Muscle layer of colon (tissue), 2 donors: ENCODE results near the gene CNDP1.

Experiments
- H3K27ac ChIP-seq: one replicate; pipeline ENCODE4 v1.7.0; 2013; ENCODE audit warnings: low read depth, mild to moderate bottlenecking, low read length, moderate library complexity
- H3K27me3 ChIP-seq, 2 donors: one replicate each; pipeline ENCODE4 v1.7.0; 2013; ENCODE audit warnings: low read length in 2 of 2, mild to moderate bottlenecking in 2 of 2; ENCODE audit not compliant: insufficient read depth in 2 of 2, control insufficient read depth in 1 of 2
- H3K36me3 ChIP-seq: one replicate; pipeline ENCODE4 v1.7.0; 2013; ENCODE audit warnings: mild to moderate bottlenecking, low read length; ENCODE audit not compliant: insufficient read depth
- H3K4me1 ChIP-seq: one replicate; pipeline ENCODE4 v1.7.0; 2013; ENCODE audit warnings: mild to moderate bottlenecking, low read length; ENCODE audit not compliant: insufficient read depth
- H3K4me3 ChIP-seq, 2 donors: one replicate each; pipeline ENCODE4 v1.7.0; 2013; ENCODE audit warnings: low read length in 2 of 2, low read depth in 1 of 2, mild to moderate bottlenecking in 1 of 2, moderate library complexity in 1 of 2
- H3K9ac ChIP-seq: one replicate; pipeline ENCODE4 v1.7.0; 2013; ENCODE audit warnings: low read length
- H3K9me3 ChIP-seq: one replicate; pipeline ENCODE4 v1.7.0; 2013; ENCODE audit warnings: mild to moderate bottlenecking, low read length
- donor health status: abdominal sarcoma.
- donor health status: Adenocarcinoma of cecum.

The CNDP1 gene

DNA sequence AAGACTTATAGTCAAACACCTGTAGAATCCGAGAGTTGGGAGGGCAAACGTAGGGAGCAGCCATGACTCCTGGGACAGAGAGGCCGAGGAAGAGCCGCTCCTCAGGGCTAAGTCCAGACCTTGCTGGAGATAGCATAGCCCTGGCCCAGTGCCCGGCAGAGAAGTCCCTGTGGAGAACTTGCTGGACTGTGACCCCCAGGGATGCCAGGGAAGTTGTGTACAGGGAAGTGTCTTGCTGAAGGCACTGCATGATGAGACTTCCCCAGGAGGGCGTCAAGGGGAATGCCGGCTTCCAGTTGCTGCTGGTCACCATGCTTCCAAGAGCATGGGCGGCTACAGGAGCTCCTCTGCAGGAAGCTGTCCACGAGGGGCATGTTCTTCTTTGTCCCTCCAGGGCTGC is 8.6 kb upstream of the CNDP1 start:
- H3K27ac ChIP-seq = no peak overlapping the region
- peaks cover 18% of the 10 kb centered on the region for H3K4me1 ChIP-seq
- no peaks in the 10 kb centered on the region for H3K27me3 ChIP-seq
- no peak overlapping the region for H3K4me3 ChIP-seq
- H3K9ac ChIP-seq = no peak overlapping the region
- H3K9me3 ChIP-seq = no peaks in the 10 kb centered on the region
- peaks cover 8% of the 10 kb centered on the region for H3K36me3 ChIP-seq

GRCh38 chr18:74526488-74526887 is 7.8 kb upstream of the CNDP1 start:
- peaks cover 6% of the 10 kb centered on the region for H3K36me3 ChIP-seq
- no peaks in the 10 kb centered on the region for H3K9me3 ChIP-seq
- H3K4me3 ChIP-seq = no peak overlapping the region
- H3K27ac ChIP-seq = no peak overlapping the region
- peaks cover 18% of the 10 kb centered on the region for H3K4me1 ChIP-seq
- no peak overlapping the region for H3K9ac ChIP-seq
- no peaks in the 10 kb centered on the region for H3K27me3 ChIP-seq

GRCh38 chr18:74528478-74528877 is 5.8 kb upstream of the CNDP1 start:
- H3K9ac ChIP-seq = no peak overlapping the region
- no peaks in the 10 kb centered on the region for H3K27me3 ChIP-seq
- no peak overlapping the region for H3K4me3 ChIP-seq
- H3K9me3 ChIP-seq = no peaks in the 10 kb centered on the region
- no peaks in the 10 kb centered on the region for H3K36me3 ChIP-seq
- no peak overlapping the region for H3K27ac ChIP-seq
- peaks cover 11% of the 10 kb centered on the region for H3K4me1 ChIP-seq

DNA sequence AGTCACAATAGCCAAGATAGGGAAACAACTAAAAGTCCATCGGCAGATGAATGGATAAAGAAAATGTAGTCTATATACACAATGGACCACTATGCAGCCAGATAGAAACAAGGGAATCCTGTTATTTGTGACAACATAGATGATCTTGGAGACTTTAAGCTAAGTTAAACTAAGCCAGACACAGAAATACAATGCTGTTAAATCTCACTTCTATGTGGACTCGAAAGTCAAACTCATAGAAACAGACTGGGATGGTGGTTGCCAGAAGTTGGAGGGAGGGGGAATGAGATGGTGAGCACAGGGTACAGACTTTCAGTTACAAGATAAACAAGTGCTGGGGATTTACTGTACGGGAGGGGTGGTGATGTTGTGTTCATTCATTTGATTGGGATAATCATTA is 5.4 kb upstream of the CNDP1 start:
- no peaks in the 10 kb centered on the region for H3K27me3 ChIP-seq
- no peak overlapping the region for H3K9ac ChIP-seq
- H3K4me3 ChIP-seq = no peak overlapping the region
- no peaks in the 10 kb centered on the region for H3K36me3 ChIP-seq
- peaks cover 7% of the 10 kb centered on the region for H3K4me1 ChIP-seq
- H3K27ac ChIP-seq = no peak overlapping the region
- H3K9me3 ChIP-seq = no peaks in the 10 kb centered on the region

DNA sequence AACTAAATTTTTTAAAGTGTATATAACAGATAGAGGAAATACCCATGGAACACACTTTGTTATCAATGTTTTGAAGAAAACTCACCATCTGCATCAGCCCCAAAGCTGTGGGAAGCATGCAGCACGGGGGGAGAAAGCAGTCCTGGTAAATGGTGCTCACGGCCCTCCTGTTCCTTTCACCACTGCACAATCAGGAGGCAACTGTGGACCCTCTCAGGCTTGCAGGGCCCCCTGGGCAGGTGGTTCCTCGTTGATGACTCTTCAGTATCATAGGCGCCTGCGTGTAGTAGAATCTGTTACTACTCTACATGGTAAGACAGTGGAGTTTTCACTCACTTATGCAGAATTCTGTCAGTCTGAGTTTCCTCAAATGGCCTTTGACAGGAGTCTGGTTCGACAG is 4.9 kb upstream of the CNDP1 start:
- Histone ChIP-seq H3K27ac (no peak overlapping the region), H3K4me1 (peaks cover 2% of the 10 kb centered on the region), H3K36me3 (no peaks in the 10 kb centered on the region), H3K9me3 (no peaks in the 10 kb centered on the region), H3K9ac (no peak overlapping the region), H3K27me3 (no peaks in the 10 kb centered on the region), H3K4me3 (no peak overlapping the region)

DNA sequence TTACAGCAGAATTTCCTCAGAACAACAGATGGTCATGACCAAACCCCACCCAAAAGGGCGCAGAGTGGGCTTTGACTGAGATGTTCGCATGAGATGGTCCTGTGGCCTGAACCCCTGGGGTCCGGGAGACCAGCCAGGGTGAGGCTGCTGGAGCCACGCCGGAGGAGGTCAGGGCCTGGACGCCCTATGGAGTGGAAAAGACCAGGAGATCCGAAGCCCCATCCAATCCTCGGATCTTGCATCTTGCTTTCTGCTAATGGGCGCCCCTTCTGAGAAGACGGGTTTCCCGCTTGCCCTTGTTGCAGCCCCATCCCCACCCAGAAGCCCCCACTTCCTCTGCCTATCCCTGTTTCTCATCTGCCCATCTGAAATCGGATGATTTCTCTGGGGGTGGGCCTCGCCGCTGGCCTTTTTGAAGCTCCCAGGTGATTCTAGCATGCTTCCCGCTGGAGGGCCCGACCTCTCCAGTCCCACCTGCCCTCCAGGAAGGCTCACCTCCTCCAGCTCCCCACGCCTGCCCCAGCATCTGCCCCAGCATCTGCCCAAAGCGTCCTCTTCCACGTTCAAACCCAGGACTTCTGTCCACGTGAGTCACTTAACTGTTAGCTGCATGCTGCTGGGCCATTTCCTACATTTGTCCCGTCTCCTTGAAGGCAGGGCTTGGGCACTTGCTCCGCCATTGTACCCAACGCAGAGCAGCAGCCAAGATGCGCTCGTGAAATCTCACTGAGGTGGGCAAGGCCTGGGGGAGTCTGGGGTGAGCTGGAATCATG is 4.3 kb upstream of the CNDP1 start:
- Histone ChIP-seq H3K27ac (no peak overlapping the region), H3K4me1 (no peaks in the 10 kb centered on the region), H3K36me3 (no peaks in the 10 kb centered on the region), H3K9ac (no peak overlapping the region), H3K9me3 (no peaks in the 10 kb centered on the region), H3K4me3 (no peak overlapping the region), H3K27me3 (no peaks in the 10 kb centered on the region)

DNA sequence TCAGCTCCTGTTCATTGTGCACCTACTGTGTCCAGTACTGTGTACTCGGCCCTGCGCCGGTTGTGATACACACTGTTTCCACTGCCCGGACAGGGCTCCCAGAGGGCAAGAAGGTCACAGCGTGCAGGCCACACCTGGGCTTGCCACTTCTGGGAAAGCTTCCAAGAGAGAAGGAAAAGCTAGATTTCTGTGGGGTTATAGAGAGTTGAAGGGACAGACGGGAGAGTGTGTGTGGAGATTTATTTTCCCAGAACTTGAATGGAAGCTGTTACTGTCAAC is 3.8 kb upstream of the CNDP1 start:
- Histone ChIP-seq H3K36me3 (no peaks in the 10 kb centered on the region), H3K4me1 (no peaks in the 10 kb centered on the region)

DNA sequence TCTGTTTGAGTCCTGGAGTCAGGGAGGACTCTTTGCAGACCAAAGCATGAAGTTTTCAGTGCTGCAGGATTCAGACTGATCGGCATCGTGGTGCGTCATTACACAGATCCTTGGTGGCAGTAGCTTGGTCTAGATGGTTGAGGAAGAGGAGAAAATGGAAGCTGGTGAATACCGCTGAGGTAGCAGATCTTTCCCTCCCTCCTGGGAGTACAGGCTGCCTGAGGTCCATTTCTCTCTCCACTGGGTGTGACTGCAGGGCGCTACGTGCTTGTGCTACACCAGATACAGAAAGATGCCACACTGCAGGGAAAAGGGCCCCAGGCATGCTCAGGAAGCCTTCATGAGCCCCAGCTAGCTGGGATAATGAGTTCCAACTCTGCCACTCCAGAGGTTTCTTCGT is 3.3 kb upstream of the CNDP1 start:
- Histone ChIP-seq H3K27ac (no peak overlapping the region), H3K36me3 (no peaks in the 10 kb centered on the region), H3K4me3 (no peak overlapping the region), H3K4me1 (no peaks in the 10 kb centered on the region), H3K9ac (no peak overlapping the region), H3K27me3 (no peaks in the 10 kb centered on the region), H3K9me3 (no peaks in the 10 kb centered on the region)

More for the DNA sequence above, 3.8 kb upstream of the CNDP1 start:
- no peaks in the 10 kb centered on the region for H3K9me3 ChIP-seq
- H3K9ac ChIP-seq = no peak overlapping the region
- no peak overlapping the region for H3K4me3 ChIP-seq
- H3K27ac ChIP-seq = no peak overlapping the region
- no peaks in the 10 kb centered on the region for H3K27me3 ChIP-seq

- no peak overlapping the region for H3K4me3 ChIP-seq
- no peaks in the 10 kb centered on the region for H3K4me1 ChIP-seq
- no peaks in the 10 kb centered on the region for H3K27me3 ChIP-seq
- H3K9me3 ChIP-seq = no peaks in the 10 kb centered on the region
- H3K9ac ChIP-seq = no peak overlapping the region
- no peaks in the 10 kb centered on the region for H3K36me3 ChIP-seq
- H3K27ac ChIP-seq = no peak overlapping the region
Measured at GRCh38 chr18:74532511-74533025, 1.7 kb upstream of the CNDP1 start.

GRCh38 chr18:74533666-74534065 is 634 bp upstream of the CNDP1 start:
- H3K9ac ChIP-seq = no peak overlapping the region
- no peak overlapping the region for H3K27ac ChIP-seq
- H3K4me3 ChIP-seq = no peak overlapping the region
- H3K9me3 ChIP-seq = no peaks in the 10 kb centered on the region
- no peaks in the 10 kb centered on the region for H3K36me3 ChIP-seq
- H3K4me1 ChIP-seq = no peaks in the 10 kb centered on the region
- no peaks in the 10 kb centered on the region for H3K27me3 ChIP-seq

- Histone ChIP-seq H3K9me3 (no peaks in the 10 kb centered on the region), H3K36me3 (no peaks in the 10 kb centered on the region), H3K27me3 (no peaks in the 10 kb centered on the region), H3K4me3 (no peak overlapping the region), H3K27ac (no peak overlapping the region), H3K9ac (no peak overlapping the region), H3K4me1 (no peaks in the 10 kb centered on the region)
Measured at GRCh38 chr18:74534981-74535649, 815 bp downstream of the CNDP1 start.

GRCh38 chr18:74539289-74539688 is 5.0 kb downstream of the CNDP1 start:
- H3K4me1 ChIP-seq = no peaks in the 10 kb centered on the region
- no peak overlapping the region for H3K27ac ChIP-seq
- H3K4me3 ChIP-seq = no peak overlapping the region

More at GRCh38 chr18:74539289-74539688, 5.0 kb downstream of the CNDP1 start:
- H3K36me3 ChIP-seq = no peaks in the 10 kb centered on the region
- H3K9ac ChIP-seq = no peak overlapping the region
- no peaks in the 10 kb centered on the region for H3K9me3 ChIP-seq
- H3K27me3 ChIP-seq = no peaks in the 10 kb centered on the region
